Regular cardiac myocyte (primary cell): ENCODE results near the gene CXorf65. TPM values are rescaled to one million over a fixed set of nuclear protein-coding genes. Genes with fewer than 3 reads are reported as not detected.

Source experiments
- total RNA-seq: library from RNA; depleted of rRNA; stranded (reverse); fragments of >200 nt; gene quantifications from 2 replicates; pipeline ENCODE4 v1.2.3, GENCODE V29; 2014

Gene CXorf65
- not detected in 2 replicates for total RNA-seq

DNA sequence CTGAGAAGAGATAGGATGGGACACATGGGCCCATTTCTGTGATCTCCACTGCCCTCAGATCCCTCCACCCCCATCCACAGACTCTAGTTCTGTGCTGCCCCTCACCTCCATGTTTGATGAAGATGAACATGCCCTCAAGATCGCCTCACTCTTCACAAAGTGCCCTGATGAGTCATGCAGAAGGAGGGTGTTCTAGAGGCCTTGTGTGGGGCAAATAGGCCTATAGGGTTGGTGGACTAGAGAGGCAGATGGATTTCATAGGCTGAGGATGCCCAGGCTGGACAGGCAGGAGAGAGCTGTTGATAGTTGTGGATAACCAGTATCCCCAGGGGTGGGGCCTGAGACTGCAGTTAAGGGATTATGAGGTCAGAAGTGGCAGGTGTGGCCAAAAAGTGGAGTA is at the start of gene CXorf65:
Gene CXorf65 (minus strand): TSS at position 314 of the 400 bp plus-strand sequence. CDS start 184 bp downstream, at position 130.

DNA sequence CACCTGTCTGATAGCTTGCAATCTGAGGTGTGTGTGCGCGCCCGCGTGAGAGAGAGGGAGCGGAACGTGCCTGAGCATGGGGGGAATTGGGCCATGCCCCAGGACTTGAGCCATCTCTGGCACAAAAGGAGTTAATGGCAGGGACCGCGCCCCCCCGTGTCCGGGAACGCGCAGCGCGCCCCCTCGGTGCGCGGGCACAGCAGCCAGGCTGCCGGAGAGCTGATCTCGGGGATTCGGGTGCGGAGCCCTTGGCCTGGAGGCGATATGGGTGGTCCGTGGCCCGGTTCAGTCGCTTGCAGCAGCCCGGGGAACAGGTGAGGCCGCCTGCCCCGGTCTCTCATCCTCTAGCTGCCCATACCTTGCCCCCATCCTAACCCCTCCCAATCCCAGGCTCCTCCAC is 38.1 kb upstream of the CXorf65 start, which contains the start of gene NLGN3:
Gene NLGN3 (plus strand): TSS at position 191 of the 400 bp plus-strand sequence. CDS start 2,909 bp downstream, outside the sequence.

DNA sequence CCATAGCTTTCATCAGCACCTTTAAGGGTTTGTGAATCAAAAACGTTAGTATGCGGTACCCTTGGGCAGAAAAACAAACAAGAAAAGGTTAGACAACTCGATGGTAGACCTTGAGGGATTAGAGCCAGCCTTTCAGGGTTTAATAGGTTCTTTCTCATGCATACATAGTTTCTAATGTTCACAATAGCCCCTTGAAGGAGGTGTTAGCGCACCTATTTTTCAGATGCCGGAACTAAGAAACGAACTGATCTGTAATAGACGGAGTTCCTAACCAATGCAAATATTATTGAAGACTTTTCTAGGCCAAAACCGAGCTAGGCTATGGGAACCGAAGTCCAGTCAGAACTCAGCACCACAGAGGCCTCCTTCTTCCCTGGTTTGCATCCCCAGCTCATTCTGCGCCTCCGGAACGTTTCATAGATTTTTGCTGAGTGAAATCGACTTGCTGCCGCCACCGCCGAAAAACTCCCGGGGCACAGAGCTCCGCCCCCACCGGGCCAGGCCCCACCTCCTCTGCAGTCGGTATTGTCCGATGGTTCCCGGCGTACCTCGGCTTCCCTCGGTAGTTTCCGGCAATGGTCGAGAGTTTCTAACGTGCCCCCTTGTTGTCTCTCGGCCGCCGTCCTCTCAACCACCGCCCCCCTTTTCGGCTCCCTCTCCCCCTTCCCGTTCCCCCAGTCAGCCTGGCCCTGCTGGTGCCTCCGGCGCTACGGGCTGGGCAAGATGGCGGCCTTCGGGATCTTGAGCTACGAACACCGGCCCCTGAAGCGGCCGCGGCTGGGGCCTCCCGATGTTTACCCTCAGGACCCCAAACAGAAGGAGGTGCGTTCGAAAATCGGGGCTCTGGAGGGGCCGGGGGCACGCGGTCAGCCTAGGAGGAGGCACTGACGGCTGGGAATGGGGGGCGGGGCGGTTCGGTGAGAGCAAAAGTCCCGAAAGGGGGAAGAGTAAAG is 11.8 kb upstream of the CXorf65 start, which contains the start of gene MED12:
Gene MED12 (plus strand): TSS at position 565 of the 953 bp plus-strand sequence. CDS start 159 bp downstream, at position 724.

DNA sequence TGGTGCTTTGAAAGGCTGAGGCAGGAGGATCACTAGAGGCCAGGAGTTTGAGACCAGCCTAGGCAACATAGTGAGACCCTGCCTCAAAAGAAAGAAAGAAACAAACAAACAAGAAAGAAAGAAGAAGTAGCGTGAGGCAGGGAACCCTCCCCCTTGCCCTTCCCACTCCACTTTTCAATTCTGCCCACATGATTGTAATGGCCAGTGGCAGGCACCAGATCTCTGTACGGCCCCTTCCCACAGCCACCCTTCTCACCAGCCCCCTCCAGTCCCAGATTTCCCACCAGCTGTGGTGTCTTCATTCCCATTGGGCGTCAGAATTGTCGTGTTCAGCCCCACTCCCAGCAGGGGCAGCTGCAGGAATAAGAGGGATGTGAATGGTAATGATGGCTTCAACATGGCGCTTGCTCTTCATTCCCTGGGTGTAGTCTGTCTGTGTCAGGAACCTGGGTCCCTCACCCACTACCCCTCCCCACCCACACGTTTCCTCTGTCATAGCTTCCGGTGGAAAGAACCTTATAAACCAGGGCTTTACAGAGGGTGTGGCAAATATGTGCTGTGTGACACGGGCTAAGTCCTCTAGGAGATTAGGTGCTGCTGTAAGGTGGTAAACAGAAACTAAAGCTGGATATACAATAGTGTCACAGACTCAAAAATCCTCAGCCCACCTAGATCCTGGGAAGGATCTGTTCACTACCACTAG is 4.8 kb upstream of the CXorf65 start, which contains the start of gene IL2RG:
Gene IL2RG (minus strand): TSS at position 437 of the 703 bp plus-strand sequence. CDS start 38 bp downstream, at position 399.

DNA sequence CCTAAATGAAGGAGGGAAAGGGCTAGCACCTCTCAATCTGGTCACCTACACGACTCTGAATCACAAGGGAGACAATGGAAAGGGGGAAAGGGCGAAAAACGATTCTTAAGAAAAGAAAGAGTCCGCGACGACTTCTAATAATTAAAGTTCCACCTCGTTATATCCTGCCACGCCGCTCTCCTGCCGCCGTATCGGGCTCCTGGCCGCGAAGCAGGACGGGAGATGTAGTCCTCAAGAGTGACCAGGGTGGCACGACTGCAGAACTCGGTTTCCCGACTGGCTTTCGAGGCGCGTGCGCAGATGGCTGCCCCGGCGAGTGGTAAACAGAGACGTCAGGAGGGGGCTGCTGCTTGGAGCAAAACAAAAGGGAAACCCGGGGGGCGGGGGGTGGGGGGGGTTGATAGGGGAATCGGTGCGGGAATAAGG is 11.0 kb downstream of the CXorf65 start, which contains the start of gene FOXO4:
Gene FOXO4 (plus strand): TSS at position 297 of the 426 bp plus-strand sequence. CDS start 678 bp downstream, outside the sequence.

DNA sequence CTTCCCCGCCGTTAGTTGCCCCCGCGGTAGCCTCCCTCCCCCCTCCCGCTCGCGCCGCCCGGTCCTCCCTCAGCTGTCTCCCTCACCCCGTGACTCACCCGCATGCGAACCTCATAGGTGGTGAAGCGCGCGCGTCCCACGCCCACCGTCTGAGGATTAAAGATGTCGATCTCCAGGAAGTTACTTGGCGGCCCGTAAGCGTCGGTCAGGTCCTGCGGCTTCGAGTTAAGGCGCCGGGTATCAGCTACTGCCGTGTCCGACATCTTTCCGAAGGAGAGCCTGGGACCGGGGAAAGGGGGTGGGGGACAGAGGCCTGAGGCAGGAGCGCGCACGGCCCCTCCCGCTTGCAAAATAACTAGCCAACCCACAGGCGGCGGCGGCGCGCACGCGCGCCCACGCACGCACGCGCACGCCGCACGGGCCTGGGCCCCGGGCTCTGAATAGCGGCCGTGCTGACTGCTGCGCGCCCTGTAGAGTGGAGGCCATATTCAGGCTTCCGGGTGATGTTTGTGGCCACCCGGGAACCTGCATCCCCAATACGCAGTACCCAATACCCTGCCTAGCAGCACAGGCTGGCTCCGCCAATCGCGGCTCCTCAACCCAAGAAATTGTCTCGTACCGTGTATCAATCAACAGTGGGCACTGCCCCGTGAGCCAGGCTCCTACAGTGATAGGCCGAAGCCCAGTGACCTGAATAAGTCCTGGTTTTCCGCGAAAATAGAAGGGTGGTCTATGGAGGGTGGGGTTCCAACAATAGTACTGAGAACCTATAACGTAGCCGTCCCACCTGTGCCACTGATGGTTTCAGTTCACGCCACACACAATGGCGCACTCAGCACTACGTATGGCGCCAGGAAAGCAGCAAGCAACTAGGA is 38.3 kb downstream of the CXorf65 start, which contains the start of gene SNX12:
Gene SNX12 (minus strand): TSS at position 291 of the 875 bp plus-strand sequence. CDS start 28 bp downstream, at position 263.

Other genes with a start within 250 kb of the CXorf65 start
- gene TEX11, start 198.0 kb downstream of the CXorf65 start, total RNA-seq: not detected in 2 replicates
- gene SLC7A3, start 175.6 kb downstream of the CXorf65 start, total RNA-seq: not detected in 2 replicates
- gene SNX12, start 38.4 kb downstream of the CXorf65 start, total RNA-seq: 62.0 and 62.9 TPM in 2 replicates
- 2.7 and 6.8 TPM in 2 replicates for gene FOXO4, start 10.9 kb downstream of the CXorf65 start, total RNA-seq
- not detected in 2 replicates for gene IL2RG, start 4.8 kb upstream of the CXorf65 start, total RNA-seq
- 10.4 and 12.8 TPM in 2 replicates for gene MED12, start 11.9 kb upstream of the CXorf65 start, total RNA-seq
- under 0.01 TPM in 2 replicates for gene NLGN3, start 38.1 kb upstream of the CXorf65 start, total RNA-seq
- gene GJB1, start 116.5 kb upstream of the CXorf65 start, total RNA-seq: not detected in 2 replicates
- gene ZMYM3, start 147.4 kb upstream of the CXorf65 start, total RNA-seq: 11.3 and 13.5 TPM in 2 replicates
- 307 and 422 TPM in 2 replicates for gene NONO, start 176.9 kb upstream of the CXorf65 start, total RNA-seq
- gene ITGB1BP2, start 195.0 kb upstream of the CXorf65 start, total RNA-seq: 1.2 and 1.7 TPM in 2 replicates